HG03469 (cell line): ENCODE results near the gene PTPN20.
A peak's percentile ranks its signal among the peaks of the same experiment; 100 is the strongest.

ENCODE experiments used
- ATAC-seq: cut with Tn5 transposase; IDR thresholded peaks from one replicate; pipeline ENCODE4 v1.9.1; 2021; ENCODE audit warnings: mild to moderate bottlenecking, moderate library complexity, moderate number of reproducible peaks; ENCODE audit not compliant: unreplicated experiment

Gene PTPN20

DNA sequence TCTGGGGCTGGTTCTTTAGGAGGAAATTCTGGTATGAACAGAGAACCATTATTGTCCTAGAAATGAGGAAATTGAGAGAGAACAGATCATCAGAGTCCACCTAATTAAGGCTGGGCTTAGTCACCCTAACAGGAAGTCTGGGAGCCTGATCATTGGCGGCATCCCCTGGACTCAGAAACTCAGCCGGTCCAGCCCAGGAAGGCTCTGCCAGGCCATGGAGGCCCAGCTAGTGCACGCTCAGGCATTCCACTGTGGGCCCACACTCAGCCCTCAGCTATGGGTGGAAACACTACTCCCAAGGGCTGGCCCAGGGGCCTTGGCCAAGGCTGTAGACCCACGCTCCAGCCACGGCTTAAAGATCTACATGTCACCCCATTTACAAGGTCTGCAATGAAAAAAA, 109.2 kb downstream of the PTPN20 start:
- no peak for ATAC-seq

DNA sequence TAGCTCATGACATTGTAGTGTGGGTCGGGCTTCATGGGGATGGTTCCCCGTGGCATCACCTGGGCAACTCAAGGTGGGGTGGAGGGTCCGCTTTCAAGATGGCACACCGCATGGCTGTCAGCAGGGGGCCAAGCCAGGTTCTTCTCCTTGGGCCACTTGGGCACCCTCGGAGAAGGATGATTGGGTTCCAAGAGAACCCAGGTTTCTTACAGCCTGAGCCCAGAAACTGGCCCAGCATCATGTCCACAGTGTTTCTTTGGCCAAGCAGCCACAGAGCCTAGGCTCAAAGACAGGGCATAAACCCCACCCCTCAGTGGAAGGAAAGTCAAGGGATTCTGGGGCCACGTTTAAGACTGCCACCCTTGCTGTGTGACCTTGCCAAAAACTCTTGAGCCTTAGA, 110.6 kb downstream of the PTPN20 start:
- no peak for ATAC-seq

DNA sequence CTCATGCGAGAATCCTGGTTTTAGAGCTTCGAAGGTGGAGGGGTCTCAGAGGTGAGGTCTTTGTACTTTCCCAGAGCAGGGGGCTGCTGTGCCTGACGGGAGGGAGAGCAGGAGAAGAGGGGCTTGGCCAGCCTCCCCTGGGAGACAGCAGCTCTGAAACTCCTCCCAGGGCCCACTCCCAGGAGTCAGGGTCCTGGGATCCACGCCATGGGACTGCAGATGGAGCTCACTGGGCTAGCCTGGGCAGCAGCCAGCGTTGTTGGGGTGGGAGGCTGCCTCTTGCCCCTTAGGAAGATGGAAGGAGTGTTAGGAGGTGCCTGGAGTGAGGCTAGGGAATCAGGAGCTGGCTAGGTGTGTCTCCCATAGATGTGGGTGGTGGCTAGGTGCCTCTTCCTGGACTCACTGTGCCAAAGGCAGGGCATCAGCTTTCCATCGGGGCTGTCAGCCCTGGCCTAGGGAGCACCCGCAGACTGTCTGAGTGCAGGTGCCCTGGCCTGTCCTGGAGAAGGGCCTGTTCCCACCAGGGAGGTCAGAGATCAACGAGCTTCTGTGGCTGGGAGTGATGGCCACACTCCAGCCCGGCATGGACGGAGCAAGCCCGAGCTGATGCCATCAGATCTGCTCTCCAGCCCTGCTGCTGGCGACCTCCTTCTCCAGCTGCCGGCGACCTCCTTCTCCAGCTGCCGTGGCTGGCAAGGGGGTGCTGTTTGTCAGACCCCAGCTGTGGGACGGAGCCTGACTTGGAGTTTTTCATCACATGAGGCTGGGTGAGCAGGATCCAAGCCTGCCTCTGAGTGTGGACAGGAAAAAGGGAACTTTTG, 111.3 kb downstream of the PTPN20 start:
- ATAC-seq, result no peak

DNA sequence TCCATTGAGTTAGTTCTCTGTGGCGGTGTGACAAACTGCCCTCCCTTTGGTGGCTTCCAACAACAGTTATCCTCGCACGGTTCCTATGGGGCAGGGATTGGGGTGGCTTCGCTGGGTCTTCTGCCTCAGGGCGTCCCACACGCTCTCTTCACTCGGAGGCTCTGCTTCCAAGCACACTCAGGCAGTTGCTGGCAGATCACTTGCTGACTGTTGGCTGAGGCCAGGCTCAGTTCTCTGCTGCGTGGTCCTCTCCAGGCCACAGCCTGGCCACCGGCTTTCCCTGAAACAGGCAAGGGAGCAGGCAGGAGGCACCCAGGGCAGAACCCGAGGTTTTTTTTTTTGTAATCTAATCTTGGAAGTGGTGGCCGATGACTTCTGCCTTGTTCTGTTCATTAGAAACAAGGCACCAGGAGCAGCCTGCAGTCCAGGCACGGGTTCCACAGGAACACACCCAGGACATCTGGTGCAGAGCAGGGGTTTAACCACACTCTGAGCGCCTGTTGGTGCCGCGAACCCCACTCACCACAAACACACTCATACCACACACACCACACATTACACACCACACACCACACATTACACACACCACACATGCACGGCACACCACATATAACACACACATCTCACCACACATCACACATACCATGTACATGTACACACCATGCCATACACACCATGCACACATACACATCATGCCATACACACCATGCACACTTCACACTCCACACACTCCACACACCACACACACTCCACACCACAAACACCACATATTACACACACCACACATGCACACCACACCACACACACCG, 112.2 kb downstream of the PTPN20 start:
- no peak for ATAC-seq

DNA sequence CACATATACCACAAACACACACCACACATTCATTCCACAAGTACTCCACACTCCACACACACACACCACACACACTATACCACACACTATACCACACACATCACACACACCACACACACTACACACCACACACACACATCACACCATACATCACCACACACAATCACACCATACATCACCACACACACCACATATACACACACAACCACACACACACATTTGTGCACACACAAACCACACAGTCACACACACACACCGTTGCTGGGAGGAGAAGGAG, 112.8 kb downstream of the PTPN20 start:
- ATAC-seq, result no peak

DNA sequence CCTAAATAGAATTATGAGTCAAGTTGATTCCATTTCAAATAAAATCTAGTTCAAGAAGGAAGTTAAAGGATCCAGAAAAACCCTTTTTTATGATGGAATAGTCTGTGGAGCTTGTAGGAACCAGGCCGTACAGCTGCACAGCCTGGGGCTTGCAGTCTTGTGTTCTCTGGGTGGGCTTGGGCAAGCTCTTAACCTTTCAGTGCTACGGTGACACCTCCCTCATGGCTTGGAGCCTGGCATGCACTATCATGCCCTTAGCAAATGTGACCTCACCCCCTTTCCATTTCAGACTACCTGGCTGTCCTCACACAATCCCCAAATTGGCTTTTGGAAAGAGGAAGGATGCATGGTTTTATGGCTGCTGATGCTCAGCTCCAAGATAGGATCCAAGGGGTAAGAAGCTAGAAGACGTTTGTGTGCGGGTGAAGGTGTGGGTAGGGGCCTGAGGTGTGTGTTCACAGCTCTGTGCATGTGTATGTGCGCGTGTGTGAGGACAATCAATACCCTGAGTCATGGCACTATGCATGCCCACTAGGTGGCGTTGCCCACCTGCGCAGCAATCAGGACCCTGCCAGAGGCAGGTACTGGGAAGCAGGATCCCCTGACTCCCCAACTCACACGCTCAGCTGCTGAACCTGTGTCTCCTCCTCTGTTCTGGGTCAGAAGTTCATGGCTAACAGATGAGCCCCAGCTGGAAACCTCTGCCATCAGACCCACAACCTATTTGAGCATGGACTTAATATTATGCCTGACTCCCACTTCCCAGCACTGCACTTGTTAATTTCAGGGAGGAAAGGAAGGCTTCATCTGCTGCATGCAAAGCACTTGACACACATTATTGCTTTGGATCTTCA, 113.4 kb downstream of the PTPN20 start:
- peak; percentile 67 for ATAC-seq

DNA sequence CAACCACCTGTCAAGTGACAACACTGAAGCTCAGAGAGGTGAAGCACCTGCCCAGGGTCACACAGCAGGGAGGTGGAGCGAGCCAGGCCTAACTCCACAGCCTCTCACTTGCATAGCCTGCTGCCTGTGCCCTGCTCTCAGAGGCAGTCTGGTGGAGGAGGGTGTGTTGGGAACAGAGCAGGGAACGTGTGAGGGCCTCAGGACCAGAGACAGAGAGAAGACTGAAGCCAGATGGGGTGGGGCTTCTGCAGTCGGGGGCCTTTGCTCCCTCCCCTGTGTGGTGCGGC, 114.0 kb downstream of the PTPN20 start:
- no peak for ATAC-seq

DNA sequence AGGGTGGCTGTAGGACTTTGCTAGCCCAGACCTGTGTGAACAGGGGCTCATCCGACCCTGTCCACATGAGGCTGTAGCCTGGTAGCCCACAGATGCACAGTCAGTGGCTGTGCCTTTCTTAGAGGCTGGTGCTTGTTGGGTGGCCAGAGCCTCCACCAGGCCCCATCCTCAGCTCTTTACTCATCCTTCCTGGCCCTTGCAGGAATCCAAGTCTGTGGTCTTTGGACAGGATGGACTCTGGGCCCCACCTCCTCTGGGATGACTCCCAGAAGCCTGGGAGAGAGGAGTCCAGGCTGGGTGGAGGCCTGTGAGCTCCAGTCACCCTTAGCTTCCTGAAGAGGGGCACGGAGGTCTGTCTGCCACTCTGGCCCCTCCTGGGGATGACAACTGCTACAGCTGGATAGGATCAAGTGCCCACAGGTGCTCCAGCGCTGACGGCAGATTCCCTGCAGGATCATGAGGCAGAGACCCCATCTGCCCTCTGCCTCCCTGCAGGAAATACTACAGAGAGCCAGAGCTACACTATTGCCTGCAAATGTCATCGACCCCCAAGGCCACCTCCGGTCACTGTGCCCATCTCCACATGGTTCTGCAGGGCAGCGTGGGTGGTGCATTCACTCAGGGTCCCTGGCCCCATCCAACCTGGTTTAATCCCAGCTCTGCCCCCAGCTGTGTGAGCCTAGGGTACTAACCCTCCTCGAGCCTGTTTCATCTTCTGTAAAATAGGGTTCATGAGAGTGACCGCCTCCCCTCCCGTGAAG, 114.5 kb downstream of the PTPN20 start:
- no peak for ATAC-seq

DNA sequence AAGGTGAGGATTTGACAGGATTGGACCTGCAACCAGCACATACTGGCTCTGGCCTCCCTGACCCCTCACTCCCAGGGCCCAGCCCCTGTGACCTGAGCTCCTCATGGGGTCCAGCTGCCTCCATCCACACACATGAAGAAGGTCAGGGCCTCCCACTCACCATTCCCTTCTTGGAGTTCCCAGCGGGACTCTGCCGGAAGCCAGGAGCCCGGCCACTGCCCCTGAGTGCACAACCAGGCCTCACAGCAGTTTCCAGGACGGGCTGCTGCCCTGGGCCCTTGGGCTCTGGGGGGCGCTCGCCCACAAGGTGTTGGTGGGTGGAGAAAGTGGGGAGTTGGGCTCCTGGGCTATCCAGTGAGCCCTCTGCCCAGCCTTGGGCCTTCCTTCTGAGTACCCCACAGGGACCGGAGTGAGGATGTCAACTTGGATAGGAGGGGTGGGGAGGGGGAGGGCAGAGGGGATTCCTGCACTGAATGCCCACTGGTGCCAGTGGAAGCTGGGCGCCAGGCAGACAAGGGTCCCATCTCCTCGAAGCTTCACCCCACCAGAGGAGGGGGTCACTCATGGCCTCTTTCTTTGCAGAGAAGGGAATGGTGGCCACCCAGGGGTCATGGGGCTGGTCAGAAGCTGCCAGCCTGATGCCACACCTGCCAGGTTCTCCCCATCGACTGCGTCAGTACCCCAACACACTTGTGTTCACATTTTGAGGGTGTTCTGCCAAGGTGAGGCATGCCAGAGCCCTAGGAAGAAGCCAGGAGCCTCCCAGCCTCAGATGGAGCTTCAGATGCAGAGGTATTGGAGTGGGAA, 115.3 kb downstream of the PTPN20 start:
- no peak for ATAC-seq

DNA sequence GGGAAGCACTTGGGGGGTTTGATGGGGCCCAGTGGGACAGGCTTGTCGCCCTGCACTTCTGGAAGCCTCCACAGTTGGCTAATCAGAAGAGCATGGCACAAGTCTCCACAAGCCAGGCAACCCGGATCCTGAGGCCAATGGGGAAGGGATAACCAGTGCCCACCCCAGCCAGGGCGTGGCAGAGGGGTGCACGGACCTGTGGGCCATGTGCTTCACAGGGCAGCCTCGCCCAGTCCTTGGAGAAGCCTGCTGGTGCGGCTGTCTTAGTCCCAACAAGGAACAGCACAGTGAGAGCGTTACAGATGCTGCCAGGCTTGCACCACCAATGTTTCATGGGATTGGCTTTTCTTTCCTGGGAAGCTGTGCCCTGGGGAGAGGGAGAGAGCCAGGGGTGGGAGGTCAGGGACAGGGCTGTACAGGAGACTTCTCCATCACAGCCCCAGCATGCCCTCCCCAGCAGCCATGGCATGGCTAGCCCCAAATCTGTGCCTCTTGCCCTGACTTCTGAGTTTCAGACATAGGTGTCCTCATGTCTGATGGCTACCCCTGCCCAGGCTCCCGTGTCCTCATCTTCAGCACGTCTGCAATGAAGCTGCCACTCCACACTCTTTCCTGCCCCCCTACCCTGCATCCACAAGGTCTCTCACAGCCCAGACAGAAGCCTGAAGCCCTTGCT, 116.0 kb downstream of the PTPN20 start:
- no peak for ATAC-seq

DNA sequence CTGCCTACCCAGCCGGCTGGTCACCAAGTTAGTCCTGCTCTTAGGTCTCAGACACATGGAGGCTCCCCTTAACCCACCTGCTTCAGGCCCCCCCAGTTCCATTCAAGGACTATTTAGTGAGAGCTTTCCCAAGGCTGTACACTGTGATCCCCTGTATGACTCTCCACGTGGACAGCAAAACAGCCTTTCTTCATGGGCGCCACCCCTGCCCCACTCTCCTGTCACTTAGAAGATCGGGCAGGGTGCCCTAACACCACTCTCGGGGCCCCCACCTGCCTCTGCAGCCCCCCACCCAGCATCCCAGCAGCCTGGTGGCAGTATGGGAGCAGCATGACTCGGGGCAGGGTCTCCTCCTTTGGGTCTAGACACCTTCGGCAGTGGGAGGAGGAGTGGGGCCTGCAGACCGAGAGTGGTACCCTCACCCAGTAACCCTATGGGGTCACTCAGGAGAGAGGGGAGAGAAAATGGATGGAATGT, 116.6 kb downstream of the PTPN20 start:
- no peak for ATAC-seq

DNA sequence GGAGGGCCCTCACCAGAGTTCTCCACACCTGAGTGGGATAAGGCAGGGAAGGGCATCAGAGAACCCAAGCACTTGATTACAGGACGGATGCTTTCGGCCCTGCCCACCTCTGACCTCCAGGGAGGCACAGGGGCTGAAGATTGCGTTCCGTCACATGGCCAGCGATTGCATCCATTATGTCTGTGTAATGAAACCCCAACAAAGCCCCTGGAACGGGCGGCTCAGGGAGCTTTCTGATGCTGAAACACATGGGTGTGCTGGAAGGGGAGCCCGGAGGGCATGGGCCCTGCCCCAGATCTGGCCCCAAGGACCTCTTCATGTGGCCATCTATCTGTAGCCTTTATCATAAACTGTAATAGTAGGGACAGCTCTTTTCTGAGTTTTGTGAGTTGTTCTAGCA, 117.2 kb downstream of the PTPN20 start:
- no peak for ATAC-seq

DNA sequence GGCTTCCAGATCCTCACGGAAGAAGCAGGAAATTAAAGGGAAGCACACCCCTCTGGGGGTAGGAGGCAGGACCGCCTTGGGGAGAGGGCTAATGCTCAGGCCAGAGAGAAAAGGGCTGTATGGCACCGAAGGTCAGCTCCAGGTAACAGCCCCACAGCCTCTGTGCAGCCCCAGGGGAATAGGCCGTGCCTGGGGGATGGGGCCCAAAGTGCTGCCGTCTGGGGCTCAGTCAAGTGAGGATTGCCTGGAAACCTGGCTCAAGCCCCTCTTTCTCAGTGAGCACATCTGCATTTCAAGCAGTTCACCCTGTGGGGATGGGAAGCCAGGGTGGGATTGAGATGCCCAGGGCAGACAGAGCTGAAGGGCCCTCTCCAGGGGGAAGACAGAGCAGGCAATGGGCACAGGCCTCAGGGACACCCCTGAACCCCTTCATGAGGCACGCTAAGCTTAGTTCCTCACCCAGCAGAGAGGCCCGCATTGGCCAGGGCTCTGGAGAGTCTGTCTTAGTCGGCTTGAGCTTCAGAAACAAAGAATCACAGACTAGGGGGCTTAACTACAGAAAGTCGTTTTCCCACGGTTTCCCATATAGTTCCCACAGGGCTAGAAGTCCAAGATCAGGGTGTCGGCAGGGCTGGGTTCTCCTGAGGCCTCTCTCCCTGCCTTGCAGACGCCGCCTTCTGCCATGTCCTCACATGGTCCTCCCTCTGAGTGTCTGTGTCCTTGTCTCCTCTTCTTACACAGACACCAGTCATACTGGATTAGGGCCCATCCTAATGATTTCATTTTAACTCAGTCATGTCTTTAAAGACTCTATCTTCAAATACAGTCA, 118.2 kb downstream of the PTPN20 start:
- no peak for ATAC-seq

DNA sequence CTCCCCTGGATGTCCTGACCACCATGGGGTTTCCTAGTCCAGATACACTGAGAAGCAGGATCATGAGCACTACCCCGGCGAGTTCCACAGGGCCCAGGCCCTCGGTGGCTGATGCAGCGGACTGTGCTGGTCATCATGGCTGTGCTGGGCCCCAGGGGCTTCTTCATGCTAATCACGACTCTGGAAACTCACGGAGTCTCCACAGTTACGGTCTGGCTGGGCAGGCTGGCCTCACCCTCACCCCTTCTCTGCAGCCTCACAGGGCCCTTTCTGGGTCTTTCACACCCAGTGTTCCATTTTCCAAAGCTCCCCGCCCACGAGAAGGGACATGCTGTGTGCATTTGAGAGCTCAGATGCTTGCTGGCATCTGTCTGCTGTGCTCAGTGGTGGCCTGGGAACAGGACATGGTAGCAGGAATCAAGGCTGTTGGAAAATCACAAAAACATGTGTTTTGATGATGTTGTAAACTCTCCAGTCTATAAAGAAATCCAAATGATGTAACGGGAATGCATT, 119.0 kb downstream of the PTPN20 start:
- no peak for ATAC-seq

DNA sequence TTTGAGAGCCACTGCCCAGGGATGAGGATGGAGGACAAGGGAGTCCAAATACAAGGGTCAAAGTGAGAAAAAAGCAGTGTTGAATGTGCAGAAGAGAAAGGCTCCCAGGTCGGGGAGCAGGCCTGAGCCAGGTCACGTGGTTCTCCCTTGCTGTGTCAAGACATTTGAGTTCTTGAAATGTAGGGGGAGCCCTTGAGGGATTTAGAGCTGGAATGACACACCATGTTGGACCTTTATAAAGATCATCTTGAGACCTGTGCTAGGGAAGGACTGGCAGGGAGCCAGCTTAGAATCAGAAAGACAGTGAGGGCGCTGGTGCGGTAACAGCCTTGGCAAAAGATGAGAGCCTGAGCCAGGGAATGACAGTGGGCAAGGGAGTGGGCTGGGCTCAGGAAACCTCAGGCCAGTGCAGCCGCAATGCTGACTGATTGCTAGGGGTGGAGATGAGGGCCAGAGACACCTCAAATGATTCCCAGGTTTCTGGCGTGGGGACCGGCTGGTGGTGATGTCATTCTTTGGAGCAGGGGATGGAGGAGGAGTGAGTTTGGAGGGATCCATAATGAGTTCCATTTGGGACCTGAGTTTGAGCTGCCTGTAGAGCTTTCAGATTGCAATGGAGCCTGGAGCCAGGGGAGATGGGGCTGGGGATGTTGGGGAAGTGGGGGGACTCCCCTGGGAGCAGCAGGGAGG, 120.1 kb downstream of the PTPN20 start:
- ATAC-seq, result no peak

DNA sequence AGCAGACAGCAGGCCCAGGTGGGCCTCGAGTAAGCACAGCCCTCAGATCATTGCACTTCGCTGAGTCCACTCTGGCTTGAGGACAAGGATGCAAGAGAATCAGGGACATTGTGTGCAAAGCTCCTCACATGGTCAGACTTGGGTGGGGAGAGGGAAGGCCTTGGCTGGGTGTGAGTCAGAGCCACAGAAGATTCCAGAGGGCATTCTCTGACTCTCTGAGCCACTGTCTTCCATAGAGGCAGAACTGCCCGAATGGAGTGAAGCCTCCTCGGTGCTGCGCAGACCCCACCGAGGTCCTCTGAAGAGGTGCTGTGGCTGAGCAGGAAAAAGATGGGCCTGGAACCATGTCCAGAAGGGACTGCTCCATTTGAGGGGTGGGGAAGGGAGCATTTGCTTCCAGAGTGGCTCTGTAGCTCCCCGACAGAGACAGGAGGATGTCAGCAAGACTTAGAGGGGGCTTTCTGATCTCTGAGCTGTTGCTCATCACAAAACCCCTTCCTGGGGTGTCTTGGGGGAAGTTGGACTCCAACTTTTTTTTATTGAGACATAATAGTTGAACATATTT, 120.8 kb downstream of the PTPN20 start:
- ATAC-seq, result no peak

DNA sequence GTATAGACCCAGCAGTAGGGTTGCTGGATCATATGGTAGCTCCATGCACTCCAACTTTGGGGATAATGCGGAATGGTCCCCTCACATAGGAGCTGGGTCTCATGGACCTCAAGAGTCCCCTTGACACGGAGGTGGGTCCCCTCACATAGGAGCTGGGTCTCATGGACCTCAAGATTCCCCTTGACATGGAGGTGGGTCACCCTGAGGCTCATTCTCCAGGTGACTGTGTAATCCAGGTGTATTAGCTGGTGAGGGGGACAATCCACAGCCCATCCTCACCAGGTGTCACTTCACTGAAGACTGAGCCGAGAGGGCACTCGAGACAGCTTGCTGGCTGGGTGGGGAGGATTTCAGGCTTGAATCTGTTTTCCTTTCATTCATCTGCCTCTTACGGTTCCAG, 121.9 kb downstream of the PTPN20 start:
- no peak for ATAC-seq
